Renal cortical epithelial cell (primary cell): Measurements from ENCODE around the gene KCNK6. TPM values are rescaled to one million over a fixed set of nuclear protein-coding genes. Genes with fewer than 3 reads are reported as not detected.
A peak's percentile ranks its signal among the peaks of the same experiment; 100 is the strongest.
"Not testable (repeated sequence)": the region's sequence is repeated elsewhere in the genome, so short reads cannot be mapped to it uniquely, and the experiment has no call there.

Experiments used
- DNase-seq: peaks from one replicate; pipeline ENCODE4 v3.0.0-alpha.2; 2011; ENCODE audit warnings: low read depth
- total RNA-seq: library from RNA; depleted of rRNA; stranded (reverse); fragments of >200 nt; gene quantifications from 2 replicates; pipeline ENCODE4 v1.2.3, GENCODE V29; 2014

Gene KCNK6
- total RNA-seq, 1 donor from 2014 or later = 8.4 TPM

- DNase-seq = peak; percentile 10
Measured at GRCh38 chr19:38362076-38362945, 42.7 kb downstream of the KCNK6 start.

GRCh38 chr19:38362946-38363688 lies 43.5 kb downstream of the KCNK6 start:
- DNase-seq = not testable (repeated sequence)

GRCh38 chr19:38367041-38367440 lies 47.4 kb downstream of the KCNK6 start:
- no peak for DNase-seq

GRCh38 chr19:38369584-38369983 lies 49.9 kb downstream of the KCNK6 start:
- DNase-seq = no peak

- DNase-seq = no peak
Measured at GRCh38 chr19:38370299-38370698, 50.7 kb downstream of the KCNK6 start.

GRCh38 chr19:38371081-38371480 lies 51.4 kb downstream of the KCNK6 start:
- DNase-seq = no peak

- DNase-seq = no peak
Measured at GRCh38 chr19:38373907-38374331, 54.3 kb downstream of the KCNK6 start.

GRCh38 chr19:38374332-38375097 lies 54.9 kb downstream of the KCNK6 start, which contains the start of gene PSMD8:
Gene PSMD8 (plus strand): TSS chr19:38374571. CDS start chr19:38374602, 31 bp downstream.
- DNase-seq = peak; percentile 99

- no peak for DNase-seq
Measured at GRCh38 chr19:38375098-38375493, 55.5 kb downstream of the KCNK6 start.

GRCh38 chr19:38375748-38376147 lies 56.1 kb downstream of the KCNK6 start:
- peak; percentile 38 for DNase-seq

- DNase-seq = no peak
Measured at GRCh38 chr19:38376576-38376975, 56.9 kb downstream of the KCNK6 start.

- no peak for DNase-seq
Measured at GRCh38 chr19:38377052-38377451, 57.4 kb downstream of the KCNK6 start.

GRCh38 chr19:38378866-38379265 lies 59.2 kb downstream of the KCNK6 start:
- no peak for DNase-seq

- DNase-seq = no peak
Measured at GRCh38 chr19:38381138-38381537, 61.5 kb downstream of the KCNK6 start.

Other genes with a start within 250 kb of the KCNK6 start
- 0.10 TPM in 1 of 2 replicates, not detected in the other for gene DPF1, start 95.6 kb upstream of the KCNK6 start, total RNA-seq
- gene PPP1R14A, start 63.5 kb upstream of the KCNK6 start, total RNA-seq = 0.75 and 4.5 TPM in 2 replicates
- 535 and 1,121 TPM in 2 replicates for gene SPINT2, start 55.3 kb upstream of the KCNK6 start, total RNA-seq
- 1.7 and 148 TPM in 2 replicates for gene C19orf33, start 15.6 kb upstream of the KCNK6 start, total RNA-seq
- gene YIF1B, start 3.9 kb upstream of the KCNK6 start, total RNA-seq = 51.3 and 72.8 TPM in 2 replicates
- 0.87 and 1.4 TPM in 2 replicates for gene CATSPERG, start 16.0 kb downstream of the KCNK6 start, total RNA-seq
- 206 and 397 TPM in 2 replicates for gene PSMD8, start 54.7 kb downstream of the KCNK6 start, total RNA-seq
- gene GGN, start 68.2 kb downstream of the KCNK6 start, total RNA-seq = 0.80 and 1.7 TPM in 2 replicates
- gene SPRED3, start 68.9 kb downstream of the KCNK6 start, total RNA-seq = 0.17 and 1.4 TPM in 2 replicates
- 7.6 and 8.9 TPM in 2 replicates for gene FAM98C, start 83.2 kb downstream of the KCNK6 start, total RNA-seq
- gene RASGRP4, start 106.4 kb downstream of the KCNK6 start, total RNA-seq = not detected in 2 replicates
- gene RYR1, start 113.8 kb downstream of the KCNK6 start, total RNA-seq = 0.10 TPM in 1 of 2 replicates, not detected in the other